Muscle of back (tissue), 11 donors: ENCODE measurements around the gene MBD4. TPM values are rescaled to one million over a fixed set of nuclear protein-coding genes. Genes with fewer than 3 reads are reported as not detected.

ENCODE experiments used
- DNase-seq, 3 donors: peaks; one replicate each; pipeline versions ENCODE4 v3.0.0 to v3.0.0-alpha.2; 2013
- polyA plus RNA-seq, 10 donors: library from polyadenylated mRNA; unstranded; fragments of 120-200 nt; gene quantifications; one replicate each; pipeline ENCODE4 v1.2.1, GENCODE V29; 2013; ENCODE audit not compliant: insufficient read length in 10 of 10

The MBD4 gene
- polyA plus RNA-seq, 10 donors: 22.6 to 30.5 (median 27.6) TPM

DNA sequence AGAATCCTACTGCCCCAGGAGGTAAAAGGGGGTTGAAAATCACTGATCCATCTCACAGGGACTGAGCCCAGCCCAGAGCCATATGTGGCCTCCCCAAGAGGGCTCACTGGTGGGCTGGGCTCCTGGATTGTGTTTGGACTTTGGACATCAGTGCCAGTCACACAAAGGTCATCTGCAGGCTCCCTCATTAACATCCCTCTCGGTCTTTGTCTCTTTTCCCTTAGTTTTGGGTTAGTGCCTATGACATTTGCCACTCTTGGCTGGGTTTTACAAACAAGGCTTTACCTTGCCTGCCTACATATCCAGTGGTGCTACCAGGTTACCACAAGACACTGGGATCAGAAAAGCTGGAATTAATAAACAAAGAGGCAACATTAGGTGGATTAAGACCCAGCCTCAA lies 28.2 kb upstream of the MBD4 start:
- DNase-seq: no peak

DNA sequence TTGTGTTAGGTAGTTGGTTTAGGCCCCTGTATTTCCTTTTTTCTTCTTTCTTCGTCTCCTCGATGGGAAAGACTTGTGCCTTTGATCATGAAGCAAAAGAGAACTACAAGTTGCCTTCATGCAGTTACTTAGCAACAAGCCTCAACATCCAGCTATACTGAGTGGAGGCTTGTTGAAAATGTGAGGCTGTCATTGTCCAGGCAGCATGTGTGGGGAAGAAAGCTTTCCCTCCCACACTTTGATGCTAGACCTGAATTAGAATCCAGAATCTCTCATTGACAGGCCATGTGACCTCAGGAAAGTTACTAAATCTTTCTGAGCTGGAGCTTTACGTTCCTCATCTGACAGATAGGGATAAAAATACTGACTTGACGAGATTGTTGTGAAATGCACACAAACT lies 24.0 kb upstream of the MBD4 start:
- DNase-seq: no peak

DNA sequence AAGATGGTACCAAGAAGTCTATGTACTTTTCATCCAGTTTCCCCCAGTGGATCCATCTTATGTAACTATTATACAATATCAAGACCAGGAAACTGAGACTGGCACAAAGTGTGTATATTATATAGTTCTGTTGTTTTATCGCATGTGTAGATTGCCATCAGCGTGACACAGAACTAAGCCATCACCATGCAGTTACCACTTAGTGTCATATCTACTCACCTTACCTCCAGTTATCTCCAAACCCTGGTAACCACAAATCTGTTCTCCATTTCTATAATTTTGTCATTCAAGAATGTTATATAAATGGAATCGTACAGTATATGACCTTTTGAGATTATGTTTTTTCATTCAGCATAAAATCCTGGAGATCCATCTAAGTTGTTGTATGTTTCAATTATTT lies 23.3 kb upstream of the MBD4 start:
- no peak for DNase-seq

DNA sequence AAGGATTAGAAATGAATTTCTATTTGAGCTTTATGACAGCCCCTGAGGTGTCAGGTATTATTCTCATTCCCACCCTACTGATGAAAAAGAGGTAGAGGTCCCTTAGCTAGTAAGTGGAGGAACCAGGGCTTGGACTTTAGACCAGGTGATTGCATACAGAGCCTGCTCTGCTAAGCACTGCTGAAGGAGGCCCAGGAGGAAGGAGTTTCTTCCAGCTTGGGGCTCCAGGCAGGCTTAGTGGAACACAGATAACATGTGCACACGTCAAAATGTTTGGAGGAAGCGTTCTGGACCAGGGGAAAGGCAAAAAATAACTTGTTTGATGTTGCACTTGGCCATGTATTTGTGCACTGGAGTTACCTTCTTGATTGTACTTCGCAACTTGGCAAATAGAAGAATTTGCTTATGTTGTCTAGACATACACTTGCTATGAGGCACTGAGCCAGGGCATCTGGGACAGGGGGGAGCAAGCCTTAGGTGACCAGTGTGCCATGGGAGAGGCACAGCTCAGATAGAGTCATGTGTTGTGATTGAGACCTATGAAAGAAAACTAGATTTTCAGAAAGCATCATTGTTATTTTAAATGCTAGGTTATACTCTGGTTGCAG lies 22.7 kb upstream of the MBD4 start:
- no peak for DNase-seq

DNA sequence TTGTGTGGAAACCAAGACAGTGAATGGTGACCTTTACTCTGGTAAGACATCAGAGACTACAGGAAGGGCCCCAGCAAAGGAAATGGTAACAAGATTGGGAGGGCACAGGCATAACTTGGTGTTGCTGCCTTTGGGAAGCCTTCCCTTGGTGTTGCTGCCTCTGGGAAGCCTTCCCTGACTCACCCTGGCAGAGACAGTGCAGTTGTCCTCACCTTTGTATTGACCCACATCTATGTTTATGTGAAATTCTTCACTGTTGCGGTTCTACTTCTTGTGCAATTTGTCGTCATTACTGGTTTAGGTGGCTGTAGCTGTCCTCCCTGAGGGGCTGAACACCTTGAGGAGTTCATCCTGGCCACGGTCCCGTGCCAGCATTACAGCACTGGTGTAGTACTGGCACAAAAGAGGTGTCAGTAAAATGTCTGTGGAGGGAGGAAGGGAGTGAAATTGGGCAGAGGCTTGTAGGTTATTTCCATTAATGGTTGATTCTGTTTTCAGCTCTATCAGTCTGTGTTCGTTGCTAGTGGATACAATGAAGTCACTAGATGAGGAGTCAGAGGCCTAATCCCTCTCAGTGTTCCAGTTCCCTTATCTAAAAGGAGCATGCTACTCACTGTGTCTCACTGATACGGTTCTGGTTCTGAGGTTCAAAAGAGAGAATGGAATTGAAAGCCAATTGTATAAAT lies 21.9 kb upstream of the MBD4 start:
- DNase-seq: no peak

DNA sequence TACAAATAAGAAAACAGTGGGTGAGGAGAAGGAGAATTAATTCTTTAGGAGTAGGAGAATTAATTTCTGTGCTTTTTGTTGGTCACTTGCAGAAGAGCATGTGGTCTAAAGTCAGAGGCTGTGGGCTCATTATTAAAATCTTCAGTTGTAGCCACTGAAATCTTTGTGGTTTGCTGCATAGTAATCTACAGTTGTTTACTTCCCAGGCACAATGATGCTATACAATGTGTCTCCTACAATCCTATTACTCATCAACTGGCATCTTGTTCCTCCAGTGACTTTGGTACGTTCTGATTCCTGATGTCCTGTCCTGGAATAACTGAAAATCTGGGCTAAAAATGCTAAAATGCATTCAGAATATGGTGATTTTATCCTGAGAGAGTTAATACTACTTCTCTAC lies 21.3 kb upstream of the MBD4 start:
- DNase-seq: no peak

DNA sequence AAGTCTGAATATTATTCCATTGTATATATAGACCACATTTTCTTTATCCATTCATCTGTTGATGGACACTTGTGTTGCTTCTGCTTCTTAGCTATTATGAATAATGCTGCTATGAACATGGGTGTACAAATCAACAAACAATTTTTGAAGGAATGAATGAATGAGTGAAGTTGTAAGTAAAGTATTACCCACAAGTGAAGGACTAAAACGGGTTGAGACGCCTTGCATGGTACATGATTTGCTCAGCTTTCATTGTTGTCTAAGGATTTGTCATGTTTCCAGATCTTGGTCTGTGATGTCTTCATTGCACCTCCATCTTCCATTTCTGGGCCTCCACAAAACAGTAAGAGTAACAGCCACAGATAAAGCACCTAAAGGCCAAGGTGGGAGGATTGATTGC lies 20.8 kb upstream of the MBD4 start:
- no peak for DNase-seq

DNA sequence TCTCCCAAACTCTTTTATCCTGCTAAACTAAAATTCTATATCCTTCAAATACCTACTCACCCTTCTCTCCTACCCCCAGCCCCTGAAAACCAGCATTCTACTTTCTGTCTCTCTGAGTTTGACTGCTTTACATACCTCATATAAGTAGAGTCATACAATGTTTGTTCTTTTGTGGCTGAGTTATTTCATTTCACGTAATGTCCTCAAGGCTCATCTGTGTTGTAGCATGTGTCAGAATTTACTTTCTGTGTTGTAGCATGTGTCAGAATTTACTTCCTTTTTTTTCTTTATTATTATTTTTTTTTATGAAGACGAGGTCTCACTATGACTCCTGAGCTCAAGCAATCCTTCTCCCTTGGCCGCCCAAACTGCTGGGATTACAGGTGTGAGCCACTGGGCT lies 20.4 kb upstream of the MBD4 start:
- DNase-seq: no peak

DNA sequence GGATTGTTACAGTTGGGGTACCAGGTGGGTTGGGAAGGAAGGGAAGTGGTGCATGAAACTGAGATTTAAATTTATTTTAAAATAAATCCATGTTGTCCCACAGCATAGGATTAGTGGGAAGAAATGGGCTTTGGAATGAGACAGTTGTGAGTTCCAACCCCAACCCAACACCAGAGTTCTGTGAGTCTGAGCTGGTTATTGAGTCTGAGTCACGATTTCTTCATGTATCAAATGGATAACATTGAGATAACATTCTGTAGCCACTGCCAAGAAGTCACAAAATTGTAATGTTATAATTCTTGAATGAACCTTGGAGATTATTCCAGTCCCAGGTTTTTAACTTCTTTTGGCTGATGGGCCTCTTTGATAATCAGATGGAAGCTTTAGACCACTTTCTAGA lies 14.0 kb upstream of the MBD4 start:
- DNase-seq: no peak

DNA sequence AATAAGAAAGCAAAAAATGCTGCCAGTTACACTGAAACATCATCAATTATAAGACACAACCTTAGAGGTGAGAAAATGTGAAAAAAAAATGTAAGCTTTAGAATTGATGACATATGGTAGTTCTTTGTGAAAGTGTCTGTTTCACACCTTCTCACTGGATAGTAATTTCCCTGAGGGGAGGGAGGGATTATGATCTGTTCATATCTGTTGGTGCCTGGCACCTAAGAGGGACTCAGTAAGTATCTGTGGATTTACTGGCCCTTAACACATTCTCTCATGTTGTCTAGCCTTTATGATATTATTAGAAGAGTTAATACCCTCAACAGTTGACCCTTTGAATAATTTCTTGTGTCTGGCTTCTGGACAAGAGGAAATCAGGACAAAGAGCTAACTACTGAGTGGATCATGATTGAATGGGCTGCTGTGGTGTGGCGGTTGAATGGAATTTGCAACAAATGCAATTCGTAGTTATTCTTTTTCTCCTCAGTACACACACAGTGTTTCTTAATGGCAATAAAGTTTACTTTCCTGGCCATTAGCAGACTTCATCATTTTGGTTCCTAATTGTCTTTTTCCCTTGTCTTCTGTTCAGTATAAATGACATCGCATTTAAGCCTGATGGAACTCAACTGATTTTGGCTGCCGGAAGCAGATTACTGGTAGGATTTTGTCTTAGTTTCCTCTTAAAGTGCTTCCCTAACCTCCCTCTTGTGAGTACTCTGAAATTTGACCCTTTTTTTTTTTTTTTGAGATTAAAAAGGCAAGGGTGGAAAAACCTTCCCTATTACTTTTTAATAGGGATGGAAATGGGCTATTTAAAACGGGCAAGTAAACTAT lies 9.7 kb upstream of the MBD4 start:
- peak in 1 of 3 donors; percentile 15 for DNase-seq

DNA sequence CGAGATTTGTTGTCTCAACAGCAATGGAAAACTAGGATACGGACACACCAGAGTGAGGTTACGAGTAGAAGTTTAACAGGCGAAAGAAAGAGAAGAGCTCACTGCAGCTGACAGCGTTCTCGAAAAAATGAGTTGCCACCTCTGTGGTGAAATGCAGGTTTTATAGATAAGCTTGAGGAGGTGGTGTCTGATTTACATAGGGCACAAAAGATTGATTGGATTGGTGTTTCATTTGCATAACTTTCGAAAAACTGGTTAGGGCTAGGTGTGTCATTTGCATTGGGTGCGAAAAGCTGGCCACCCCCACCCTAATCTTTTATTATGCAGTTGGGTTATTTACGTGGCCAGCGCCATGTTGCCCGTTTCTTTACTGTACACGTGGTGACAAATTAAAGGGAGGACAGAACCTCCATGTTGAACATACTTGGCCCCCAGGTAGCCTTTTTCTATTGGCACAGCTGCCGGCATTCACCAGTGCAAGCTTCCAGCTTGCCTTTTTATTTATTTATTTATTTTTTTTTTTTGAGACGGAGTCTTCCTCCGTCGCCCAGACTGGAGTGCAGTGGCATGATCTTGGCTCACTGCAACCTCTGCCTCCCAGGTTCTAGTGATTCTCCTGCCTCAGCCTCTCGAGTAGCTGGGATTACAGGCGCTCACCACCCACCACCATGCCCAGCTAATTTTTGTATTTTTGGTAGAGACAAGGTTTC lies 8.6 kb upstream of the MBD4 start:
- DNase-seq: no peak

DNA sequence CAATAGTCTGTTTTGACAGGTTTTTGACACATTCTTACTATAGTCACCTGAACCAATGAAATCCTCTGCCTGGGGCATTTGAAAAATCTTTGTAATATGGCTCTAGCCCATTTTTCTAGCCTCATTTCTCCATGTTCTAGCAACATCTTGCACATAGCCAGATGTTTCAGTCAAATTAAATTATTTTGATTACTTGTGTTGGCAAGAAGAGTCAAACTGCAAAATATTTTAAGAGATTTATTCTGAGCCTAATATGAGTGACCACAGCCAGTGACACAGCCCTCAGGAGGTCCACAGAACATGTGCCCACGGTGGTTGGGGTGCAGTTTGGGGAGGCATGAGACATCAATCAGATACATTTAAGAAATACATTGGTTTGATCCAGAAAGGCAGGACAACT lies 7.2 kb upstream of the MBD4 start:
- no peak for DNase-seq

DNA sequence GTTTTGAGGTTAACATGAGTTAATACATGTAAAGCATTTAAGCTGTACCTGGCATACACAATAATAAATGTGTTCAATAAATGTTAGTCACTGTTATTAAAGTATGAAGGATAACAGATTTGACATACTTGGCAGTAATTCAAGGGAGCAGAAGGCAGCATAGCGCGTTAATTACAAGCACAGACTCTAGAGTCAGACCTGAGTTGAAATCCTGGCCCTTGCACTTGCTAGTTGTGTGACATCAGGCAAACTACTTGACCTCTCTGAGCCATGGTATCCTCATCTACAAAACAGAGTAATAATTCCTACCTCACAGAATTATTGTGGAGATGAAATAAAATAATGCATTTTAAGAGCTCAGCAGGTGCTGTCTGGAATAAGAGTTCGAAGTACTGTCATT lies 5.7 kb upstream of the MBD4 start:
- DNase-seq: no peak

DNA sequence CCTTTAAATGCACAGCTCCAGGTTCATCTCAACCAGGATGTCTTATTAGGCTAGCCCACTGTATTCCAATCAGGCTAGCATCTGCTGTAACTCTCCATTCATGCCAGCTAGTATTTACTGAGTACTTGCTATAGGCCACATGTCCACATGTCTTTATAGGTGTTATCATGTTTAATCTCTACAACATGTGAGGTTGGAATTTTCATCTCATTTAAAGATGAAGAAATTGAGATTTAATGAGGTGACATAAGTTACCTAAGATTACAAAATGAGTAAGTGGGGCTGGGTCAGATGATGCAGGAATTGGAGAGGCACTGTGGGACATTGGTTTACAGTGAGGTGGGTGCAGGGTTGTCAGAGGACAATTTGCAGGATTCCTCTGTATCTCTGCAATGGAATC lies 3.2 kb upstream of the MBD4 start:
- DNase-seq: no peak

DNA sequence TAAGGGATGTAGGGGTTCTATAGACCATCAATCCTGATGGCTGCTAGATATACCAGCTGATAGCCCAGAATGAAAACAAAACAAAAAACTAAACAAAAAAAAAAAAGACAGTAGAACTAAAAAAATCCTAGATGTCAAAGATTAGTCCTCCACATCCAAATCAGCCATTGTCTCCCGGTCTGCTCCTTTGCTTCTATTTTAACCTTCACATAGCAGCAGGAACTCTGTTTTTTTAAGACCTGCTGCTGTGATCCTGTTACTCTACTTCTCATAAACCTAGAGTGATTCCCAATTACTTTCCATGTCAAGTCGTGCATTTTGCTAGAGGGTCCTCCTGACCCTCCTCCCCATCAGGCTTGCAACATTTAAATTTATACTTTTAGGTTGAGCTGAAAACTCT lies 2.7 kb upstream of the MBD4 start:
- DNase-seq: no peak

DNA sequence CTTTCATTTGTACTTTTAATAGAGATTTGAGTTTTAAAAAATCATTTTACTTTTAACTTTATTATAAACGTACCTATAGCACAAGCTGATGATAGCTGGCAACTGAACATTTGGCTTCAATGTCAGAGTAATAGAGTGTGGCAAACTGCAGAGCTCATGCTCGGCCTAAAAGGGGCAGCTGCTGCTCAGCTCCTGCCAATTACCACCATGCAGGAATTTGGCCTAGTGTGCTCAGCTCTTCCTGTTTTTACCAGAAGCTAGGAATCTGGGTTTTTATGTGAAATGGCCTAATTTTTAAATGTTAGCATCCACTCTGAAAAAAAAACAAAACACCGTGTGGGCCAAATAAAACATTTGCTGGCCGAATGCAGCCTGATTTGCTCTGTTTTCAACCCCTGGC lies 2.0 kb upstream of the MBD4 start:
- DNase-seq: peak; percentile 51 to 72 (median 54)

DNA sequence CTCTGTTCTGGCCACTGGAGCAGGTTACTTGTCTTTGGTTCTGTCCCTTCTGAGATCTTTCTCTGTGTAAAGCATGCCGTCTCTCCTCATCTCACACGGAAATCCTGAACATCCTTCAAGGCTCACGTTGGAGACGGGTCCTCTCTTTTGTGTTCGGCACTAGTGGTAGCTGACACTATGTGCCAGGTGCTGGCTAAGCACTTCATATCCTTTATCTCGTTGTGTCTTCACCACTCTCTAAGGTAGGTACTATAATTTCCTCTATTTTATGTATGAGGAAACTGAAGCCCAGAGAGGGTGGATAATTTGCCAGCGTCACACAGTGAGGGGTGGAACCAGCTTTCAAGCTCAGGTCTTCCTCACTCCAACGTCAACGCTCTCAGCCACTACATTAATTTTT lies 1.5 kb upstream of the MBD4 start:
- peak in 2 of 3 donors; percentile 10 to 19 for DNase-seq

DNA sequence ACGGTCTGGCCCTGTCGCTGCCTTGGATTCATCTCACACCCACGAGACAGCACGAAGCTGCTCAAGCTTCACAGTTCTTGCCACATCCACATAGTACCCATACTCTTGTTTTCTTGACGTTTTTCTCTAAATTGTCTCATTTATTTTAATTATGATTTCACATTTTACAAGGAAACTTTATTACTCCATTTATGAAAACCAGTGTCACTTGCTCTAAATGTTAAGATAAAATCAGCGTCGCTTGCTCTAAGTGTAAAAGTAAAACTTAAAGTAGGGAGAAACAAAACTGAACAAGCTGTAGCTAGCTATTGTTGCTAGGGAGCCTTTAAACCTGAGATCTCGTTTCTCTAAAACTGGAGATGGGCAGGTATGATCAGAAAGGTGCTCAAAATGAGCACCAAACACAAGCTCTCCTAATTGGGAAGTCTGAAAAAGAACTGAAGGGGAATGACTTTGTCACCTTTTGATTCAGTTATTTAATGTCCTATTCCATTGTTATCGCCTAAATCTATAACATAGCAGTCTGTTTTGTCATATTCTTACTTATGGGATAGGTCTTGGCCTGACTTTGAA lies 956 bp upstream of the MBD4 start:
- no peak for DNase-seq

DNA sequence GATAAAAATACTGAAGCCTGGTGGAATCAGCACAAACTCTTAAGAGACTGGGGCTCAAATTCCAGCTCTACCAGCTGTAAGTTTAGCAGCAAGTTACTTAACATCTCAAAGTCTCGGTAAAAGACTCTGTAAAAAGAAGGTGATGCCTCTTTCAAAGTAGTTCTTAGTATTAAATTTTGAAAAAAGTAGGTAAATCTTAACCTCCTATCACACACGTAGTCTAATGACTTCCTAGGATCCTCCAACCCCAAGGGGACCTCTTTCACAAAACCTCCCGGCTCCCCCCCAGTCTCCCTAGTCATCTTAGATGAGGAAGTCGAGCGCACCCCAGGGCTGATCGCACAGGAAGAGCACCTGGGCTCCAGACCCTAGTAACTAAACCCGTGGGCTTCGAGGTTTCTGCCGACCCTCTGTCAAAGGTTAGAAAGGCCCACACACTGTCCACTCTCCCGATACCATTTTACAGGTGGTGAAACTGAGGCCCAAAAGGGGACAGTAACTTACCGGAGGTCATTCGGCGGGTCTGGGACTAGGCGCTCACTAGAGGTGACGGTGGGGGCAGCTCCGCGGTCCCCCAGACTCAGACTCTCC lies 427 bp downstream of the MBD4 start:
- peak in 1 of 3 donors; percentile 27 for DNase-seq

DNA sequence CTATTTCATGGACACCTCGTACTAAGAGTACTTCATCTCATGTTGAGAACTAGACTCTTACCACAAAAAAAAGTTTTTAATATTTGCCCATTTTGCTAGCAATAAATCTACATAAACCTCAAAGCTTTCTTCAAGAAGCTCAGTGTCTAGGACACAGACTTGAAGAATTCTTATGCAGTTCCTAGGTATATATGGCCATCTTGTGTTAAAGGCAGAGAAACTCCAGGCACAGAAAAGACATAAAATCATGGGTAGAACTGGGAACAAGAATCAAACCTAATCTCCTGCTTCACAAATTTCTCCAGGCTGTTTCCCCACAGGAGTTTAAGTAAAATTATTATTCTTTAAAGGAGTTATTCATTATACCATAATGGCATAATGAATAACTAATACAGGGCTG lies 4.4 kb downstream of the MBD4 start:
- no peak for DNase-seq

DNA sequence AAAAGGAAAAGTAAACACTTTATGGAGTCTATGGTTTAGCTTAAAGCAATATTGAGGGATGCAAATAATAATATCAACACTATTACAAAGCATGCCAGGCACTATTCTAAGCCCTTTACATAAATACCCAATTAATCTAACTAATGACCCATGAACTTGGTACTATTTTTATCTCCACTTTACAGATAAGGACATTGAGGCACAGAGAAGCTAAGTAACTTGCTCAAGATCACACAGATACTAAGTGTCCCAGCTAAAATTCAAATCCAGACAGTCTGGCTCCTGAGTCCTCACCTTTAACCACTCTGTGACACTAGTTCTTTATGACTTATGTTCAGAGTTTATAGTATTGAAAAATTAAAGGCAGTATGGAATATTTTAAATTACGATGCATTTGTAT lies 5.6 kb downstream of the MBD4 start:
- DNase-seq: no peak

DNA sequence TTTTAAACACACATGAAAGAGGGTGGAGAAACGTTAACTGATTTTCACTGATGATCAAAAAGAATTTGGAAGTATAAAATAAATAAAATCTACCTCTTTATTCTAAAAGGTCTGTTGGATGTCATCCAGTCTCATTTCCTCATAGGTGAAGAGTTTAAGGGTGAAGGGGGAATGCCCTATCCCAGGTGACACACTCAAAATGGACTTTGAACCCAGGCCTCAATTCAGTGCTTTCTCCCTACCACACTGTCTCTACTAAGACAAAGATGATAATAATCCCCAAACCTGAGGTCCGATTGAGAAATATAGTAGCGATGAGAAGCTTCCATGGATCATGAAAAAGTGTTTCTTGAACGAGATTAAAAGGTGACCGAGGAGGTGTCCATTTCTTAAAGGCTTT lies 6.2 kb downstream of the MBD4 start:
- DNase-seq: no peak
